ENCODE results near the gene WBP2.

The WBP2 gene

GRCh38 chr17:75855310-75856061 lies at the start of gene WBP2:
Gene WBP2, minus strand, starts transcription at chr17:75855335. Its CDS starts 38 bp downstream, at chr17:75855297.
- peak; percentile 100 for DNase-seq (ENCODE audit: low read depth, low spot score)
- TF ChIP-seq CTCF (IDR thresholded peaks at IDR 0.05; ENCODE audit: low read depth, low read length) = peak; percentile 44
- H3K4me3 ChIP-seq (ENCODE audit: low read depth, low read length) = peak within 1 kb of the TSS; percentile 82
- in situ Hi-C loops (cut with HindIII; ENCODE audit: low sequenced_read_pairs) = no loop called here

- in situ Hi-C loops (cut with HindIII; ENCODE audit: low sequenced_read_pairs) = no loop called here
- no peak for DNase-seq (ENCODE audit: low read depth, low spot score)
- TF ChIP-seq CTCF (IDR thresholded peaks at IDR 0.05; ENCODE audit: low read depth, low read length) = no peak
- H3K4me3 ChIP-seq (ENCODE audit: low read depth, low read length) = no peak overlapping the region
Observed at GRCh38 chr17:75902406-75902805, 47.3 kb upstream of the WBP2 start.

GRCh38 chr17:75901727-75902126 lies 46.6 kb upstream of the WBP2 start:
- DNase-seq (ENCODE audit: low read depth, low spot score) = no peak
- TF ChIP-seq CTCF (IDR thresholded peaks at IDR 0.05; ENCODE audit: low read depth, low read length) = no peak
- in situ Hi-C loops (cut with HindIII; ENCODE audit: low sequenced_read_pairs) = no loop called here
- H3K4me3 ChIP-seq (ENCODE audit: low read depth, low read length) = no peak overlapping the region

GRCh38 chr17:75900691-75901533 lies 45.8 kb upstream of the WBP2 start:
- in situ Hi-C loops (cut with HindIII; ENCODE audit: low sequenced_read_pairs) = no loop called here
- no peak for TF ChIP-seq CTCF (IDR thresholded peaks at IDR 0.05; ENCODE audit: low read depth, low read length)
- no peak for DNase-seq (ENCODE audit: low read depth, low spot score)
- no peak overlapping the region for H3K4me3 ChIP-seq (ENCODE audit: low read depth, low read length)

GRCh38 chr17:75899767-75900468 lies 44.8 kb upstream of the WBP2 start:
- no peak overlapping the region for H3K4me3 ChIP-seq (ENCODE audit: low read depth, low read length)
- no peak for TF ChIP-seq CTCF (IDR thresholded peaks at IDR 0.05; ENCODE audit: low read depth, low read length)
- in situ Hi-C loops (cut with HindIII; ENCODE audit: low sequenced_read_pairs) = no loop called here
- DNase-seq (ENCODE audit: low read depth, low spot score) = no peak

- TF ChIP-seq CTCF (IDR thresholded peaks at IDR 0.05; ENCODE audit: low read depth, low read length) = no peak
- in situ Hi-C loops (cut with HindIII; ENCODE audit: low sequenced_read_pairs) = no loop called here
- no peak for DNase-seq (ENCODE audit: low read depth, low spot score)
- H3K4me3 ChIP-seq (ENCODE audit: low read depth, low read length) = no peak overlapping the region
Observed at GRCh38 chr17:75899353-75899752, 44.2 kb upstream of the WBP2 start.
